GM12874 (cell line): Measurements from ENCODE around the gene COL26A1.

Experiments
- CTCF ChIP-seq: IDR thresholded peaks from 2 replicates; pipeline ENCODE4 v1.5.1; 2011; ENCODE audit warnings: low read depth, mild to moderate bottlenecking, control low read depth, low read length, moderate library complexity; ENCODE audit not compliant: insufficient read depth

COL26A1 gene

GRCh38 chr7:101399759-101400158 lies 37.1 kb downstream of the COL26A1 start:
- TF ChIP-seq CTCF: no peak

DNA sequence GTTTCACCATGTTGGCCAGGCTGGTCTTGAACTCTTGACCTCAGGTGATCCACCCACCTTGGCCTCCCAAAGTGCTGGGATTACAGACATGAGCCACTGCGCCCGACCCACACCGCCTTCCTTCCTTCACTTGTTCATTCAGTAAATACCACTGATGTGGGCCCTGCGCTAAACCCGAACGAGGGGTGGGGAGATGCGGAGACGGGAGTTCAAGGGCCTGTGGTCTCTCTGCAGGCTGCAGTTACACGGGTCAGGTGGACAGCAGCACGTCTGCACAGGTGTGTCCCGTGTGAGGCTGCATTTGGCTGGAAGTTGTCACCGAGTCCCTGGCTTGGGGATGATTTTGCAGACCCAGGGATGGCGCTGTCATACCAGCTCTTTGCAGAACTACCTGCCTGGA lies 38.1 kb downstream of the COL26A1 start:
- TF ChIP-seq CTCF: no peak

GRCh38 chr7:101401390-101402080 lies 38.9 kb downstream of the COL26A1 start:
- TF ChIP-seq CTCF: no peak

GRCh38 chr7:101402081-101402779 lies 39.6 kb downstream of the COL26A1 start:
- no peak for TF ChIP-seq CTCF

DNA sequence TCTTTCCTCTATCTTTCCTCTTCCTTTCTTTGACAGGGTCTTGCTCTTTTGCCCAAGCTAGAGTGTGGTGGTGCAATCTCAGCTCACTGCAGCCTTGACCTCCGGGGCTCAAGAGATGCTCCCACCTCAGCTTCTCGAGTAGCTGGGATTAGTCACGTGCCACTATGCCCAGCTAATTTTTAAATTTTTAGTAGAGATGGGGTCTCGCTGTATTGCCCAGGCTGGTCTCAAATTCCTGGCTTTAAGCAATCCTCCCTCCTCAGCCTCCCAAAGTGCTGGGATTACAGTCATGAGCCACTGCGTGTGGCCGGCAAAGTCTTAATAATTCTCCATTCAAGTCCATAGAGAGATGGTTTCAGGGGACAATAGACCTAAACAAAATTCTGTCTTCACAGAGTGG lies 40.2 kb downstream of the COL26A1 start:
- TF ChIP-seq CTCF: no peak

DNA sequence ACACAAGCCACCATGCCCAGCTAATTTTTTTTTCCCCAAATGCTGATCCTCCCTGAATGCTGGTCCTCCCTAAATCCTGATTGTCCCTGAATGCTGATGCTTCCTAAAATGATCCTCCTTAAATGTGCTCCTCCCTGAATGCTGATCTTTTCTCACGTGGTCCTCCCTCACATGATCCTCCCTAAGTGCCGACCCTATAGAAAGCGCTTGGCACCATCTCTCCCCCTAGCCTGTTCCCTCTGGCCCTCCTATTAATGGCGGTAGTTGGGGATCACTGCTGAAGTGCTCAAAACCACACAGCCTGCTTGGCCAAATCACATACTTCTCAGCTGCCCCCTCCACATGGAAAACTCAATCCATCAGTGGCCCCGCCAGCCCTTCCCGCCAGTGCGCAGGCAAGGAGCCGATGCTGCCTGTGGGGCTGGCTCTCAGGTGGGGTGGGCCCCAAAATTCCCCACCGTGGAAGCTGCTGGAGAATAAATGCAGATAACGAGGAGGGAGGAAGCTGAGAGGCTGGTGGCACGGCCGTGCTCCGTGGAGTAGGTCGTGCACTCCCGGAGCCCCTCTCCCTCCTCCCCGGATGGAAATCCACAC lies 42.9 kb downstream of the COL26A1 start:
- no peak for TF ChIP-seq CTCF

GRCh38 chr7:101410743-101411507 lies 48.2 kb downstream of the COL26A1 start:
- TF ChIP-seq CTCF: peak; percentile 87
